Stomach (tissue), 9 donors: ENCODE measurements around the gene PRDM5. TPM values are rescaled to one million over a fixed set of nuclear protein-coding genes. Genes with fewer than 3 reads are reported as not detected.

Source experiments
- DNase-seq, 2 donors: peaks; one replicate each; pipeline versions ENCODE4 v3.0.0 to v3.0.0-alpha.2; 2013 to 2019
- H3K27ac ChIP-seq, 5 donors: fragments of 200-600 bp in 4 of 5; sonication (generic) in 4 of 5; one replicate each; pipeline ENCODE4 v1.5.1; 2013 to 2019; ENCODE audit warnings: mild to moderate bottlenecking in 1 of 5, moderate library complexity in 1 of 5
- H3K27me3 ChIP-seq, 3 donors: fragments of 200-600 bp; sonication (generic); one replicate each; pipeline ENCODE4 v1.5.1; 2017 to 2019; ENCODE audit warnings: mixed run types in 1 of 3
- H3K36me3 ChIP-seq, 4 donors: fragments of 200-600 bp; sonication (generic); 1 replicate in 3 of 4; 2 replicates in 1 of 4; pipeline ENCODE4 v1.5.1; 2016 to 2019
- H3K4me1 ChIP-seq, 4 donors: fragments of 200-600 bp; sonication (generic); one replicate each; pipeline ENCODE4 v1.5.1; 2016 to 2019
- H3K4me3 ChIP-seq, 4 donors: fragments of 200-600 bp; sonication (generic) in 3 of 4; one replicate each; pipeline ENCODE4 v1.5.1; 2016 to 2019; ENCODE audit warnings: mild to moderate bottlenecking in 1 of 4
- H3K9me3 ChIP-seq, 4 donors: fragments of 200-600 bp; sonication (generic); one replicate each; pipeline ENCODE4 v1.5.1; 2016 to 2019
- CTCF ChIP-seq, 7 experiments: fragments of 450-650 bp in 4 of 7; fragments of 200-600 bp in 3 of 7; sonication (generic) in 3 of 7; IDR thresholded peaks; one replicate each; pipeline ENCODE4 v1.5.1; 2016 to 2019; ENCODE audit warnings: antibody characterized with exemption in 7 of 7, control low read depth in 2 of 7, mild to moderate bottlenecking in 1 of 7
- EP300 ChIP-seq: sonication (generic); formaldehyde crosslinking; IDR thresholded peaks from one replicate; pipeline ENCODE4 v1.6.1; 2017; ENCODE audit warnings: antibody characterized with exemption
- POLR2A ChIP-seq, 4 donors: fragments of 450-650 bp; IDR thresholded peaks; one replicate each; pipeline ENCODE4 v1.6.1; 2016; ENCODE audit warnings: antibody characterized with exemption in 4 of 4, control low read depth in 2 of 4, mild to moderate bottlenecking in 1 of 4, moderate library complexity in 1 of 4
- POLR2AphosphoS5 ChIP-seq, 3 donors: sonication (generic); formaldehyde crosslinking; IDR thresholded peaks; one replicate each; pipeline ENCODE4 v1.6.1; 2016; ENCODE audit warnings: antibody characterized with exemption in 3 of 3
- WGBS, 5 donors: extraction: QIAGEN DNeasy Blood & Tissue Kit in 3 of 5; methylation state at CpG; one replicate each; pipeline versions ENCODE4 v1.1.5 to v1.1.7; 2013 to 2018; 5-methylcytosine and 5-hydroxymethylcytosine counted together
- intact Hi-C: fragments of 100-400 bp; cut with DNase I; formaldehyde crosslinking; loops from one replicate; pipeline ENCODE4 v1.15.1; 2023; ENCODE audit warnings: low total_unique reads
- polyA plus RNA-seq, 3 donors: library from polyadenylated mRNA; stranded (reverse); fragments of 200-250 nt; gene quantifications; one replicate each; pipeline ENCODE4 v1.2.3, GENCODE V29; 2013
- total RNA-seq, 5 donors: library from RNA; depleted of rRNA; stranded (reverse); fragments of >200 nt; gene quantifications; one replicate each; pipeline versions ENCODE4 v1.1.0 to v1.2.3, GENCODE V29; 2014 to 2016
- donor health status: healthy with polysubstance abuse.
- donor health status: Bipolar disorder and iron deficiency.
- donor health status: healthy.

Gene PRDM5
- total and polyA plus RNA-seq, 8 donors, result 1.5 to 64.7 (median 10.7) TPM

- WGBS, 5 donors, result 37 to 66% (median 40%) methylated on average over 2 of the region's 2 CpGs
- DNase-seq, result no peak
- intact Hi-C loops, result no loop called here
- no peaks in the 10 kb centered on the region for H3K36me3 ChIP-seq
- no peak for TF ChIP-seq POLR2A (IDR thresholded peaks at IDR 0.05)
- TF ChIP-seq POLR2AphosphoS5 (IDR thresholded peaks at IDR 0.05), result no peak
- TF ChIP-seq CTCF (IDR thresholded peaks at IDR 0.05), result no peak
- TF ChIP-seq EP300, result no peak
- no peaks in the 10 kb centered on the region for H3K27me3 ChIP-seq
- H3K27ac ChIP-seq, result no peak overlapping the region
- no peak overlapping the region for H3K4me3 ChIP-seq
- no peaks in the 10 kb centered on the region for H3K4me1 ChIP-seq
- H3K9me3 ChIP-seq, result no peaks in the 10 kb centered on the region
Measured at GRCh38 chr4:120785202-120785601, 137.3 kb downstream of the PRDM5 start.

GRCh38 chr4:120777459-120777858 is 145.1 kb downstream of the PRDM5 start:
- Histone ChIP-seq H3K4me3 (no peak overlapping the region), H3K27me3 (no peaks in the 10 kb centered on the region), H3K9me3 (no peaks in the 10 kb centered on the region), H3K27ac (no peak overlapping the region), H3K4me1 (no peaks in the 10 kb centered on the region), H3K36me3 (no peaks in the 10 kb centered on the region)
- TF ChIP-seq CTCF (IDR thresholded peaks at IDR 0.05) (no peak), POLR2A (IDR thresholded peaks at IDR 0.05) (no peak), POLR2AphosphoS5 (IDR thresholded peaks at IDR 0.05) (no peak), EP300 (no peak)
- intact Hi-C loops, result no loop called here
- no peak for DNase-seq

- Histone ChIP-seq H3K4me1 (no peaks in the 10 kb centered on the region), H3K27me3 (no peaks in the 10 kb centered on the region), H3K9me3 (no peaks in the 10 kb centered on the region), H3K4me3 (no peak overlapping the region), H3K27ac (no peak overlapping the region), H3K36me3 (no peaks in the 10 kb centered on the region)
- no peak for DNase-seq
- intact Hi-C loops, result no loop called here
- no peak for TF ChIP-seq POLR2AphosphoS5 (IDR thresholded peaks at IDR 0.05)
- TF ChIP-seq EP300, result no peak
- TF ChIP-seq POLR2A (IDR thresholded peaks at IDR 0.05), result no peak
- no peak for TF ChIP-seq CTCF (IDR thresholded peaks at IDR 0.05)
Measured at GRCh38 chr4:120775431-120775830, 147.1 kb downstream of the PRDM5 start.

- TF ChIP-seq EP300 (no peak), POLR2AphosphoS5 (IDR thresholded peaks at IDR 0.05) (no peak), POLR2A (IDR thresholded peaks at IDR 0.05) (no peak), CTCF (IDR thresholded peaks at IDR 0.05) (no peak)
- H3K36me3 ChIP-seq, result no peaks in the 10 kb centered on the region
- intact Hi-C loops, result no loop called here
- H3K4me1 ChIP-seq, result peaks cover 0 to 5% (median 0%) of the 10 kb centered on the region in 4 donors
- H3K27ac ChIP-seq, result no peak overlapping the region
- no peaks in the 10 kb centered on the region for H3K9me3 ChIP-seq
- no peak overlapping the region for H3K4me3 ChIP-seq
- WGBS, 5 donors, result 70 to 91% (median 82%) methylated on average over 1 of the region's 1 CpG
- H3K27me3 ChIP-seq, result no peaks in the 10 kb centered on the region
- no peak for DNase-seq
Measured at GRCh38 chr4:120773641-120774040, 148.9 kb downstream of the PRDM5 start.
